ENCODE data around the gene MGAT5B. TPM values are rescaled to one million over a fixed set of nuclear protein-coding genes. Genes with fewer than 3 reads are reported as not detected.
"Not testable (repeated sequence)": the region's sequence is repeated elsewhere in the genome, so short reads cannot be mapped to it uniquely, and the experiment has no call there.

Gene MGAT5B
- total and polyA plus RNA-seq, 2 donors (not counting 1 experiment from before 2014, with no cell fraction given) = 0.09 to 0.17 TPM

- H4K20me1 ChIP-seq (ENCODE audit: control insufficient read depth, extremely low read depth, insufficient read depth, low read length) = no peaks in the 10 kb centered on the region
- peaks cover 15% of the 10 kb centered on the region for H3K27me3 ChIP-seq (ENCODE audit: control insufficient read depth, insufficient read depth, low read length)
- H3K4me2 ChIP-seq (ENCODE audit: extremely low read depth, insufficient read depth, low read length) = no peak overlapping the region
- no peaks in the 10 kb centered on the region for H3K4me1 ChIP-seq (ENCODE audit: control insufficient read depth, extremely low read depth, insufficient read depth, low read length)
- TF ChIP-seq CTCF (conservative IDR thresholded peaks at IDR 0.05 in 1 of 2, IDR thresholded peaks at IDR 0.05 in 1 of 2; ENCODE audit: low read depth in 1 of 2, low read length in 2 of 2) (no peak), EZH2 (IDR thresholded peaks at IDR 0.05; ENCODE audit: low read length, missing control alignments) (no peak)
- H3K4me3 ChIP-seq (replicated peaks in 1 of 4; ENCODE audit: control extremely low read depth in 1 of 4, insufficient read depth in 1 of 4, low read depth in 3 of 4, low read length in 4 of 4) = no peak overlapping the region
- H3K27ac ChIP-seq (ENCODE audit: insufficient read depth, low read length) = no peak overlapping the region
- no peaks in the 10 kb centered on the region for H3K36me3 ChIP-seq (ENCODE audit: control insufficient read depth, insufficient read depth, low read length)
- H3K9me3 ChIP-seq (ENCODE audit: control insufficient read depth, insufficient read depth, low read depth, low read length) = no peaks in the 10 kb centered on the region
- no peak overlapping the region for H2AFZ ChIP-seq (ENCODE audit: low read length)
- H3K9ac ChIP-seq (ENCODE audit: insufficient read depth, low read length) = no peak overlapping the region
- H3K79me2 ChIP-seq (ENCODE audit: control insufficient read depth, insufficient read depth, low read length) = no peaks in the 10 kb centered on the region
- DNase-seq (ENCODE audit: low read depth in 2 of 2) = no peak
Measured at GRCh38 chr17:76840884-76841775, 27.1 kb upstream of the MGAT5B start.

GRCh38 chr17:76841776-76842405 lies 26.3 kb upstream of the MGAT5B start:
- H3K27me3 ChIP-seq (ENCODE audit: control insufficient read depth, insufficient read depth, low read length) = peaks cover 15% of the 10 kb centered on the region
- DNase-seq (ENCODE audit: low read depth in 2 of 2) = no peak

GRCh38 chr17:76843068-76843467 lies 25.1 kb upstream of the MGAT5B start:
- DNase-seq (ENCODE audit: low read depth in 2 of 2); H3K4me2 ChIP-seq (ENCODE audit: extremely low read depth, insufficient read depth, low read length); H3K9me3 ChIP-seq (ENCODE audit: control insufficient read depth, insufficient read depth, low read depth, low read length); H2AFZ ChIP-seq (ENCODE audit: low read length); H3K4me1 ChIP-seq (ENCODE audit: control insufficient read depth, extremely low read depth, insufficient read depth, low read length); H3K79me2 ChIP-seq (ENCODE audit: control insufficient read depth, insufficient read depth, low read length); H3K4me3 ChIP-seq (replicated peaks in 1 of 4; ENCODE audit: control extremely low read depth in 1 of 4, insufficient read depth in 1 of 4, low read depth in 3 of 4, low read length in 4 of 4); H3K36me3 ChIP-seq (ENCODE audit: control insufficient read depth, insufficient read depth, low read length); H3K9ac ChIP-seq (ENCODE audit: insufficient read depth, low read length); H3K27ac ChIP-seq (ENCODE audit: insufficient read depth, low read length); H4K20me1 ChIP-seq (ENCODE audit: control insufficient read depth, extremely low read depth, insufficient read depth, low read length): not testable (repeated sequence)
- peaks cover 15% of the 10 kb centered on the region for H3K27me3 ChIP-seq (ENCODE audit: control insufficient read depth, insufficient read depth, low read length)

More at GRCh38 chr17:76841776-76842405, 26.3 kb upstream of the MGAT5B start:
- H3K36me3 ChIP-seq (ENCODE audit: control insufficient read depth, insufficient read depth, low read length) = no peaks in the 10 kb centered on the region
- no peaks in the 10 kb centered on the region for H4K20me1 ChIP-seq (ENCODE audit: control insufficient read depth, extremely low read depth, insufficient read depth, low read length)
- H2AFZ ChIP-seq (ENCODE audit: low read length) = no peak overlapping the region
- no peak overlapping the region for H3K4me3 ChIP-seq (replicated peaks in 1 of 4; ENCODE audit: control extremely low read depth in 1 of 4, insufficient read depth in 1 of 4, low read depth in 3 of 4, low read length in 4 of 4)
- TF ChIP-seq EZH2 (IDR thresholded peaks at IDR 0.05; ENCODE audit: low read length, missing control alignments) (no peak), CTCF (conservative IDR thresholded peaks at IDR 0.05 in 1 of 2, IDR thresholded peaks at IDR 0.05 in 1 of 2; ENCODE audit: low read depth in 1 of 2, low read length in 2 of 2) (no peak)
- no peak overlapping the region for H3K9ac ChIP-seq (ENCODE audit: insufficient read depth, low read length)
- H3K27ac ChIP-seq (ENCODE audit: insufficient read depth, low read length) = no peak overlapping the region
- H3K4me2 ChIP-seq (ENCODE audit: extremely low read depth, insufficient read depth, low read length) = no peak overlapping the region
- no peaks in the 10 kb centered on the region for H3K4me1 ChIP-seq (ENCODE audit: control insufficient read depth, extremely low read depth, insufficient read depth, low read length)
- no peaks in the 10 kb centered on the region for H3K9me3 ChIP-seq (ENCODE audit: control insufficient read depth, insufficient read depth, low read depth, low read length)
- H3K79me2 ChIP-seq (ENCODE audit: control insufficient read depth, insufficient read depth, low read length) = no peaks in the 10 kb centered on the region

All from fibroblast of lung (primary cell).